ENCODE results near the gene SLA2.
"Not testable (repeated sequence)": the region's sequence is repeated elsewhere in the genome, so short reads cannot be mapped to it uniquely, and the experiment has no call there.

DNA sequence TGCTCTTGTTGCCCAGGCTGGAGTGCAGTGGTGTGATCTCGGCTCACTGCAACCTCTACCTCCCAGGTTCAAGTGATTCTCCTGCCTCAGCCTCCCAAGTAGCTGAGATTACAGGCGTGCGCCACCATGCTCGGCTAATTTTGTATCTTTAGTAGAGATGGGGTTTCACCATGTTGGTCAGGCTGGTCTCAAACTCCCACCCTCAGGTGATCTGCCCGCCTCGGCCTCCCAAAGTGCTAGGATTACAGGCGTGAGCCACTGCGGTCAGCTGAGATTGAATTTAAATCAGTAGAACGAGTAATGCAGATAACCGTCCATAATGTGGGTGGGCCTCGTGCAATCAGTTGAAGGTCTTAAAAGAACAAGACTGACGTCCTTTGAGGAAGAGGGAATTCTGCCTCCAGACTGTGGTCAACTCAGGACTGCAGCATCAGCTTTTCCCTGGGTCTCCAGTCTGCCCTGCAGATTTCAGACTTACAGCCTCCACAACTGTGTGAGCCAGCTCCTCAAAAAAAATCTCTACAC lies 7.1 kb downstream of the SLA2 start:
- TF ChIP-seq, protein P1, sequence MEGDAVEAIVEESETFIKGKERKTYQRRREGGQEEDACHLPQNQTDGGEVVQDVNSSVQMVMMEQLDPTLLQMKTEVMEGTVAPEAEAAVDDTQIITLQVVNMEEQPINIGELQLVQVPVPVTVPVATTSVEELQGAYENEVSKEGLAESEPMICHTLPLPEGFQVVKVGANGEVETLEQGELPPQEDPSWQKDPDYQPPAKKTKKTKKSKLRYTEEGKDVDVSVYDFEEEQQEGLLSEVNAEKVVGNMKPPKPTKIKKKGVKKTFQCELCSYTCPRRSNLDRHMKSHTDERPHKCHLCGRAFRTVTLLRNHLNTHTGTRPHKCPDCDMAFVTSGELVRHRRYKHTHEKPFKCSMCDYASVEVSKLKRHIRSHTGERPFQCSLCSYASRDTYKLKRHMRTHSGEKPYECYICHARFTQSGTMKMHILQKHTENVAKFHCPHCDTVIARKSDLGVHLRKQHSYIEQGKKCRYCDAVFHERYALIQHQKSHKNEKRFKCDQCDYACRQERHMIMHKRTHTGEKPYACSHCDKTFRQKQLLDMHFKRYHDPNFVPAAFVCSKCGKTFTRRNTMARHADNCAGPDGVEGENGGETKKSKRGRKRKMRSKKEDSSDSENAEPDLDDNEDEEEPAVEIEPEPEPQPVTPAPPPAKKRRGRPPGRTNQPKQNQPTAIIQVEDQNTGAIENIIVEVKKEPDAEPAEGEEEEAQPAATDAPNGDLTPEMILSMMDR (IDR thresholded peaks at IDR 0.05) = not testable (repeated sequence)
- not testable (repeated sequence) for TF ChIP-seq POLR2A (IDR thresholded peaks at IDR 0.05)

All from adrenal gland (tissue), 5 donors.